Fibroblast of skin of left quadriceps (primary cell): ENCODE data around the gene ZNF219.

Experiments used
- DNase-seq, 2 experiments: peaks; one replicate each; pipeline ENCODE4 v3.0.0-alpha.2; 2013; ENCODE audit warnings: low read depth in 2 of 2

The ZNF219 gene

DNA sequence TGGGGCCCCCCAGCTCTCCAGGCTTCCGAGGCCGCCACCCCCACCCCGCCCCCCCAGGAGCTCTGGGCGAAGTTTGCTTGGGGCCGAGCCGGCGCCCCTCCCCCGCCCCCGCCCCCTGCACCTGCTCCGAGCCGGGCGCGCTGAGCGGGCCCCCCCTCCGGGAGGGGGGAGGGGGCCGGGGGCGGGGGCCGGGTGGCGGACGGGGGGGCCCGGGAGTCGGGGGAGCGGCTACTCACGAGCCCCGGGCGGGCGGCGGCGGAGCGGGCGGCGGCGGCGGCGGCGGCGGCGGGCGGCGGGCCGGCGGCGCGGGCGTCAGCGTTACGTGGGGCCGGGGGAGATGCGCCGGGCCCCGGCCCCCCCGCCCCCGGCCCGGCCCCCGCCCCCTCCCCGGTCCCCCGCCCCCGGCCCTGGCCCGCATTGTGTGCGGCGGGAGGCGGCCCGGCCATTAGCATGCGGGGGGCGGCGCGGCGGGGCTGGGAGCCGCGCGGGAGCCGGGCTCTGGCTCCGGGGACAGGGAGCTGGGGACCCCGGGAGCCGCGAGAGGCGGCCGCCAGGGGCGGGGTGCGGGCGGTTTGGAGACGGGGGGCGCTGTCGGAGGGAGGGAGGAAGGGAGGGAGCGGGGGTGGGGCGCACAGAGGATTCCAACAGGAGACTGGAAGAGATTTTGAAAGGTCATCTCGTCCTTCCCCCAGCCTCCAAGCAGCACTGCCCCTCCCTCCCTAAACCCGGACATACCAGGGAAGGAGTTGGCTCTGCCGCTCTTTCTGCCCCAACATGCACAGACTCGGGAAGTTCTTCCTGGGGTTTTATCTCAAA is at the start of gene ZNF219:
Gene ZNF219, minus strand, starts transcription at position 580 of the 816 bp plus-strand sequence. CDS start 5,064 bp downstream, outside the sequence.
- no peak for DNase-seq

DNA sequence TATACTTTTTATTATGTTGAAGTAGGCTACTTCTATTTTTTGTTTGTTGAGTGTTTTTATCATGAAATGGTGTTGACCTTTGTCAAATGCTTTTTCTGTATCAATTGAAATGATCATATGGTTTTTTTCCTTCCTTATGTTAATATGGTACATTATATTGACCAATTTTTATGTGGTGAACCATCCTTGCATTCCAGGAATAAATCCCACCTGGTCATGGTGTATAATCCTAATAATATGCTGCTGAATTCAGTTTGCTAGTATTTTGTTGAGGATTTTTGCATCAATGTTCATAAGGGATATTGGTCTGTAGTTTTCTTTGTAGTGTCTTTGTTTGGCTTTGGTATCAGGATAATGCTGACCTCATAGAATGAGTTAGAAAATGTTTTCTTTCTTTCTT is 47.0 kb upstream of the ZNF219 start:
- no peak for DNase-seq

DNA sequence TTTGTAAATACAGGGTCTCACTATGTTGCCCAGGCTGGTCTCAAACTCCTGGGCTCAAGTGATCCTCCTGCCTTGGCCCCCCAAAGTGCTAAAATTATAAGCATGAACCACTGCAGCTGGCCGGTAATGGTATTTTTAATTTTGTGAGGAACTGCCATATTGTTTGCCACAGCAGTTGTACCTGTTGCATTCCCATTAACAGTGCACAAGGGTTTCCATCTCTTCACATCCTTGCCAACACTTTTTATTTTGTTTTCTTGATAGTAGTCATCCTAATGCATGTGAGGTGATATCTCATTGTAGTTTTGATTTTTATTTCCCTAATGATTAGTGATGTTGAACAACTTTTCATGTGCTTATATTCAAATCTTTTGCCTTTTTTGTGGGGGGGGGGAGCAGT is 43.9 kb upstream of the ZNF219 start:
- no peak for DNase-seq

DNA sequence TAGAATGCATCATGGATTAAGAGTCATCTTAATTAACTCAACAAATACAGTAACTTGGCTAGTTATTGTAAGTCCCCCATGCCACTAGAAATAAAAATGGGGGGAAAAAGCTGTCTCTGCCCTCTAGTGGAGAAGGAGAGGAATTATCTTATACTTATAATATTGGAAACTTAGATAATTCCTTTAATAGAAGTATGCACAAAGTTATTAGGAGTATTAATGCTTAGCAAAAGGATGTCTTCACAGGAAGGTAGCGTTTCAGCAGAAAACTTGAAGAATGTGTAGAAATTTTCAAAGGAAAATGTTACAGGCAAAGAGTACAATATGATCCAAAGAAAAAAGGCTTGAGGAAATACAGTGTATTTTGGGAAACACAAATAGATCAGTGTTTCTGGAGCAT is 37.6 kb upstream of the ZNF219 start:
- peak; percentile 1 to 5 for DNase-seq

DNA sequence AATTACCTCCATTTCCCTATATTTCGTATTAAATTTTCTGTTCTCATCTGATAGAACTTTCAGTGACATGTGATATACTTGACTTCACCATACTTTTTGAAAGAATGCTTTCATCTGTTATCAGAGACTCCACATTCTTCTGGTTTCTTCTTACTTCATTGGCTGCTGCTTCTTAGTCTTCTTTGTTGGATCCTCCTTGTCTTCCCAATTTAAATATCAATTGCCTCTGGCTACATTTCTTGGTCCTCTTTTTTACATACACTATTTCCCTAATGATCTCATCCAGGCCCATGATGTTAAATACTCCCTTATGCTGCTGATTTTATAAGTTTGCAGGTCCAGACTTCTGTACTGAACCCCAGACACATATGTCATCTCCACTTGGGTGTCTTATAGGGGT is 35.4 kb upstream of the ZNF219 start:
- no peak for DNase-seq

- DNase-seq = no peak
These were observed 25.0 kb upstream of the ZNF219 start for GRCh38 chr14:21123429-21123828.

DNA sequence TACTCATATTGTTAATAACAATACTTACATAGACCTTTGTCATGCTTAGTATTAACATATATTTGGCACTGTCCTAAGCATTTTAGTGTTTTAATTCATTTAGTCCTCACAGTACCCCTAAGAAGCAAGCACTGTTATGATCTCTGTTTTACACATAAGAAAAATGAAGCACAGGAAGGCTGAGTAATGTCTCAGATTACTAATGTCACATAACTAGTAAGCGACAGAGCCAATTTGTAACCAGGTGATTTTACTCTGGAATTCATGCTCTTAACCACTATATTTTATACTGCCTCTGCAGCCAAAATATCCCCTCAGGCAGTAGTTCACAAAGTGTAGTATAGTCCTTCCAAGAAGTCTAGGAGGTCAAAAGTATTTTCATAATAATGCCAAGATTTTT is 22.7 kb upstream of the ZNF219 start:
- no peak for DNase-seq

GRCh38 chr14:21120686-21121085 is 22.2 kb upstream of the ZNF219 start:
- DNase-seq = no peak

GRCh38 chr14:21118933-21119332 is 20.5 kb upstream of the ZNF219 start:
- DNase-seq = no peak

- DNase-seq = no peak
These were observed 14.9 kb upstream of the ZNF219 start for GRCh38 chr14:21113369-21113768.

- no peak for DNase-seq
These were observed 13.8 kb upstream of the ZNF219 start for GRCh38 chr14:21112255-21112654.

DNA sequence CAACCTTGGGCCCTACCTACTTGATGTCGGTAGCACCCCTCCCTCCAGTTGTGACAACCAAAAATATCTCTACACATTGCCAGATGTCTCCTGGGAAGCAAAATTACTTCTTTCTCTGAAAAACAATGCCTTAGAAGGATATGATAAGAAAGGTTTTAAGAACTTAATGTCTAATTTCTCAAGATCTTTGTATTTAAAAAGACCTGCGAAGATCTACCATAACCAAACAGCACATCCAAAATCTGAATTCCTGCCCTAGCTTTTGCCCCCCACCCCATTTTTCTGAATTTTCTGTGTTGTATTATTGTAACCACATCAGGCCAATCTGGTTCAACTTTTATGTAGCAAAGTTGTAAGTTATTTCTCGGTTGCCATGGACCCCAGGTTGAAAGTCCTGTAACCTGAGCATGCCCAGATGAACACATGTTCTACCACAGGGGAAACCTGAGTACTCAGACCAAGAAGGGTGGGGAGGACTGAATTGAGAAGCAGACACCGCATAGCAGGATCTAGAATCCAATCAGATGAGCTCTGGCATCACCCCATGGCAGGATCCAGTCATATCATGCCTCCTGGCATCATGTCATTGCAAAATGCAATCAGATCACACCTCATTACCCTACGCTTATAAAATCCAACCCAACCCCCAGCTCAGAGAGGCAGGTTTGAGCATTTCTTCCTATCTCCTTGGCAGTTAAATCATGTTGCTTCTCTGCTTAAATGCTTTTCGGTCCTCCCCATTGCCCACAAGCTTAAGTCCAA is 11.1 kb upstream of the ZNF219 start:
- DNase-seq = no peak

- DNase-seq = no peak
These were observed 10.3 kb upstream of the ZNF219 start for GRCh38 chr14:21108791-21109190.

DNA sequence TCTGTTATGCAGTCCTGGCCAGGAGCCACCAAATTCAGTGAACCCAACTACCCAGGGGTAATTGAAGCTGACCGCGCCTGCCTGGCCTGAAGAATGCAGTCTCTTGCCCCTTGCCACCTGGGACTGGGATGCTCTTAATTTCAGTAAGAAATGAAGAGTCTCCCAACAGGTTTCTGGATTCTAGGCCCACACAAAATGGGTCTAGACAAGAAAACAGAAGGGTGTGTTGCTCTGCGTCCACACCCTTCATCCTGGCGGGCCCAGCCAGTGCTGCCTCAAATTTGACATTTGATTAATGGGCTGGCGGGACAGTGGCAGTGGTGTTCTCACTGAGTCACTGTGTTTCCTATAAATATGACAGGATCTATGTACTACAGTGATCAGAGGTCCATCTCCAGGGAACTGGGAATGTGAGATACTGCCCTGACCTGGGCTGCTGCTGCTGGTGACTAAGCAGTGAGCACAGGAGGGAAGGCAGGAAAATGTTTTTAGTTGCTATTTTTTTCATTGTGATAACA is 8.9 kb upstream of the ZNF219 start:
- DNase-seq = no peak

DNA sequence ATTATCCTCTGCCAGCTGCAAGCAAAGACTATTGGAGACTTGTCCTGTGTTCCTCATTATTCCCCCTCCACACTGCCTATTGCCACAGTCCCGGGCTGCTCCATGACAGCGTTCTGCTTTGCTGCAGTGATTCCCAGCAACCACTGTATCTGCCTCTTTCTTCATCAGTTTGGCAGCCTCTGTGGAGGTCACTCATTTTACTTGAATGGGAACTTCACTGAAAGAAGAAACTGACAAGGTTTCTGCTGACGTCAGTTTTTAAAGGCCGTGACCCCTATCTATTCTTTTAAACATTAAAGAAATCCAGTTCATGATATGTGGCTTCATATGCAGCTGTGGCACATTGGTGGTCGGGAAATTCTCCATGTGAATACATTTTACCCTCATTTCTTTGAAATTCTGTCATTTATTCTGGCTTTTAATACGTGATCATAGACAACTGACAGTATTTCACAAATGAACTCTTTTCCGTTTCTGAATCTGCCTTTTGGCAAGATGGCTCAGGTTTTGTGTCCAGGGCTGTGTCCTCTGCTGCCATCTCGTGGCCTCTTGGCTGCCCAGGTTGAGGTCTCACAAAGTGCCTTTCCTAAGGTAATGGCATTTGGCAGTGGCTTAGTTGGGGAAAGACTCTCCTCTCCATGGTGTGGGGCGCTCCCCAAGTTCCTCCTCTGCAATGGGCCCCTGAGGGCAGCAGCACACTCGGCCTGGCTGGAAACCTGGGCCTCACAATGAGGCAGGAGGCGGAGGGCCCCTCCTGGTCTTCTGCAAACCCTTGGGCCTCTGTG is 8.2 kb upstream of the ZNF219 start:
- DNase-seq = peak; percentile 39 to 41

GRCh38 chr14:21106176-21106497 is 7.7 kb upstream of the ZNF219 start:
- DNase-seq = no peak

DNA sequence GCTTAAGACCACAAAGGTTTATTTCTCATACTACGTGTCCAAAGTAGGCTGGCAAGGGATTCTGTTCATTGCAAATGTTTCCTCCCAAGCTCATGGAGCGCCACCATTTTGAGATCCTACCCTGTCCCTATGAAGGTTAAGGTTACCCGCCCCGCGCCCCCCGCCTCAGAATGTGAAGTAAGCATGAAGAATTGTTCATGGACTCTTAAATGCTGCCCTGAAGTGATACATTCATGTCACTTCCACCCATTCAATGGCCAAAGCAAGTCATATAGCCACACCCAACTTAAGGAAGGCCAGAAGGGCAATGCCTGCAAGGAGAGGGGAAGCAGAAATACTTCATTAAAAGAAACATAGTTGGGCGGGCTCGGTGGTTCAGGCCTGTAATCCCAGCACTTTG is 6.6 kb upstream of the ZNF219 start:
- DNase-seq = no peak

DNA sequence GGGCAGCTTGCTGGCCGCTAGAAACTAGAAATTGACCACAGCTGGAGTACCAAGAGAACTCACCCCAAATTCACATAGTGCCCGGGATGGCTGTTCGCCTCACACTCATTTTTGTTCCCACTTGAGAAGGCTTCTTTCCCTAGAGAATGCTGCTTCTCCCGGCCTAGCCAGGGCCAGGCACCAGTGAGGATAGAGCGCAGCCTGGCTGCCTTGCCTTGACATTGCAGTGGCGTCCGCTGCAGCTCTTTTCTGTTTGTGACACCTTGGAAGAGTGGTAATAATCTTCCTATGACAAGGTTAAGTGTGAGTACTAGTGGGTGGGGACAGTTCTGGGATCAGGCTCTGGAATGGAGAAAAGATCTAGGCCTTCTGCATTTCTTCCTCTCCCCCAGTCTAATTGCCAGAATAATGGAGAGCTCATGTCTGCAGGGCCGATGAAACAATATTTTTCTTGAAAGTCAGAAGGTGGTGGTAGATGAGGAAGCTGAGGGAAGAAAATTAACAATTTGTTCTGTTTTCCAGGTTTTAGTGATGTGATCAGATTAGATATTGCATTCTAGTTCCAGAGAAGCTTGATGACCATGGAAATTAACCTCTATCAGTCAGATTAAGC is 6.1 kb upstream of the ZNF219 start:
- peak; percentile 43 to 47 for DNase-seq

GRCh38 chr14:21103710-21104447 is 5.4 kb upstream of the ZNF219 start:
- peak; percentile 90 to 92 for DNase-seq

- DNase-seq = no peak
These were observed 4.9 kb upstream of the ZNF219 start for GRCh38 chr14:21103411-21103709.
